Keratinocyte (primary cell): ENCODE results near the gene ST6GALNAC6. TPM values are rescaled to one million over a fixed set of nuclear protein-coding genes. Genes with fewer than 3 reads are reported as not detected.

ENCODE experiments used
- DNase-seq: peaks from one replicate; pipeline ENCODE4 v3.0.0-alpha.2; 2011; ENCODE audit warnings: low read depth, missing footprints, low spot score
- FAIRE-seq: peaks from 2 replicates; lab custom pipeline; 2011; peaks lifted over from hg19 to GRCh38; lab: Jason Lieb, UNC
- H2AFZ ChIP-seq: 2 replicates; pipeline ENCODE4 v1.6.0; 2012; ENCODE audit warnings: low read length, control low read depth, inconsistent platforms; ENCODE audit not compliant: control insufficient read depth
- H3K27ac ChIP-seq: 2 replicates; pipeline ENCODE4 v1.5.1; 2011; ENCODE audit warnings: low read length; ENCODE audit not compliant: control insufficient read depth, insufficient read depth
- H3K27me3 ChIP-seq: 3 replicates; pipeline ENCODE4 v1.6.0; 2011; ENCODE audit warnings: low read length; ENCODE audit not compliant: control insufficient read depth, insufficient read depth; ENCODE audit errors: extremely low read depth
- H3K36me3 ChIP-seq, 2 experiments: 2 replicates in 1 of 2; 3 replicates in 1 of 2; pipeline ENCODE4 v1.5.1; 2011; ENCODE audit warnings: low read length in 2 of 2, mild to moderate bottlenecking in 1 of 2; ENCODE audit not compliant: control insufficient read depth in 2 of 2, insufficient read depth in 2 of 2; ENCODE audit errors: extremely low read depth in 1 of 2
- H3K4me1 ChIP-seq: 3 replicates; pipeline ENCODE4 v1.5.1; 2011; ENCODE audit warnings: low read length; ENCODE audit not compliant: control insufficient read depth, insufficient read depth; ENCODE audit errors: extremely low read depth
- H3K4me2 ChIP-seq: 3 replicates; pipeline ENCODE4 v1.6.0; 2011; ENCODE audit warnings: low read depth, low read length; ENCODE audit not compliant: control insufficient read depth, insufficient read depth; ENCODE audit errors: extremely low read depth
- H3K4me3 ChIP-seq, 3 experiments: fragments of 200-600 bp in 1 of 3; sonication (generic) in 1 of 3; 2 replicates in 2 of 3; 3 replicates in 1 of 3; pipeline ENCODE4 v1.5.1; 2011 to 2016; ENCODE audit warnings: low read length in 3 of 3, mild to moderate bottlenecking in 3 of 3, control low read depth in 2 of 3, inconsistent platforms in 1 of 3, low read depth in 1 of 3, mixed read lengths in 1 of 3, mixed run types in 1 of 3, moderate library complexity in 1 of 3; ENCODE audit not compliant: control insufficient read depth in 2 of 3, insufficient read depth in 2 of 3; ENCODE audit errors: extremely low read depth in 1 of 3
- H3K79me2 ChIP-seq: 2 replicates; pipeline ENCODE4 v1.6.0; 2012; ENCODE audit warnings: low read length; ENCODE audit not compliant: control insufficient read depth, insufficient read depth
- H3K9ac ChIP-seq: 3 replicates; pipeline ENCODE4 v1.6.0; 2011; ENCODE audit warnings: low read length; ENCODE audit not compliant: control insufficient read depth, insufficient read depth; ENCODE audit errors: extremely low read depth
- H3K9me1 ChIP-seq: 3 replicates; pipeline ENCODE4 v1.6.0; 2011; ENCODE audit warnings: low read length; ENCODE audit not compliant: control insufficient read depth, insufficient read depth; ENCODE audit errors: extremely low read depth
- H3K9me3 ChIP-seq: 2 replicates; pipeline ENCODE4 v1.5.1; 2012; ENCODE audit warnings: low read depth, low read length; ENCODE audit not compliant: control insufficient read depth
- H4K20me1 ChIP-seq: 3 replicates; pipeline ENCODE4 v1.6.0; 2011; ENCODE audit warnings: low read length; ENCODE audit not compliant: control insufficient read depth, insufficient read depth; ENCODE audit errors: extremely low read depth
- CTCF ChIP-seq, 3 experiments: IDR thresholded peaks in 1 of 3; conservative IDR thresholded peaks in 1 of 3; optimal IDR thresholded peaks in 1 of 3; 2 replicates in 2 of 3; 3 replicates in 1 of 3; pipeline versions ENCODE3 to v1.5.1; 2011; ENCODE audit warnings: low read length in 3 of 3, mild to moderate bottlenecking in 3 of 3, moderate library complexity in 2 of 3, control low read depth in 1 of 3, inconsistent platforms in 1 of 3; ENCODE audit not compliant: insufficient read depth in 2 of 3; ENCODE audit errors: extremely low read depth in 1 of 3
- EZH2 ChIP-seq: IDR thresholded peaks from one replicate; pipeline ENCODE4 v1.6.1; 2012; ENCODE audit warnings: inconsistent platforms, mild to moderate bottlenecking, low read length, moderate library complexity
- dilution Hi-C: fragments of 300-500 bp; cut with MboI; formaldehyde crosslinking; loops from one replicate; pipeline ENCODE4 v1.7.0; 2020; ENCODE audit warnings: low sequenced_read_pairs; ENCODE audit not compliant: extremely low pct_ligation_motif_present
- polyA plus RNA-seq, 5 experiments: library from polyadenylated mRNA; depleted of rRNA in 3 of 5; stranded (reverse) in 3 of 5; stranded (forward) in 1 of 5; unstranded in 1 of 5; fragments of >200 nt; gene quantifications; 1 replicate in 1 of 5; 2 replicates in 3 of 5; 3 replicates in 1 of 5; pipeline versions ENCODE4 v1.2.1 to v1.2.3, GENCODE V29; 2011 to 2012; ENCODE audit warnings: missing spikeins in 2 of 5, low read depth in 1 of 5, low replicate concordance in 1 of 5

Gene ST6GALNAC6
- polyA plus RNA-seq, 1 donor (not counting 4 experiments of a cell fraction or from before 2014, with no cell fraction given) = 21.1 TPM

- H3K4me3 ChIP-seq = no peak overlapping the region
- DNase-seq (no peak), FAIRE-seq (no peak)
- TF ChIP-seq CTCF (optimal IDR thresholded peaks at IDR 0.05 in 1 of 3, IDR thresholded peaks at IDR 0.05 in 1 of 3, conservative IDR thresholded peaks at IDR 0.05 in 1 of 3; ENCODE audit: extremely low read depth in 1 of 3, insufficient read depth in 2 of 3, low read length in 3 of 3) = no peak
- TF ChIP-seq EZH2 = no peak
- H3K9me1 ChIP-seq = no peaks in the 10 kb centered on the region
- H3K4me2 ChIP-seq = no peak overlapping the region
- H3K36me3 ChIP-seq = peaks cover 31 to 32% of the 10 kb centered on the region in 2 experiments
- no peak overlapping the region for H3K27ac ChIP-seq
- peaks cover 13% of the 10 kb centered on the region for H3K9me3 ChIP-seq
- H3K27me3 ChIP-seq = no peaks in the 10 kb centered on the region
- H2AFZ ChIP-seq = no peak overlapping the region
- no peak overlapping the region for H3K9ac ChIP-seq
- peaks cover 2% of the 10 kb centered on the region for H3K79me2 ChIP-seq
- dilution Hi-C loops = no loop called here
- H4K20me1 ChIP-seq = no peaks in the 10 kb centered on the region
- H3K4me1 ChIP-seq = peaks cover 2% of the 10 kb centered on the region
These were observed 6.0 kb downstream of the ST6GALNAC6 start for GRCh38 chr9:127893392-127893791.

- peaks cover 31 to 32% of the 10 kb centered on the region in 2 experiments for H3K36me3 ChIP-seq
- H2AFZ ChIP-seq = no peak overlapping the region
- no peak overlapping the region for H3K4me2 ChIP-seq
- DNase-seq = no peak
- H3K9ac ChIP-seq = no peak overlapping the region
- dilution Hi-C loops = no loop called here
- TF ChIP-seq CTCF (optimal IDR thresholded peaks at IDR 0.05 in 1 of 3, IDR thresholded peaks at IDR 0.05 in 1 of 3, conservative IDR thresholded peaks at IDR 0.05 in 1 of 3; ENCODE audit: extremely low read depth in 1 of 3, insufficient read depth in 2 of 3, low read length in 3 of 3) (no peak), EZH2 (no peak)
- no peaks in the 10 kb centered on the region for H4K20me1 ChIP-seq
- no peaks in the 10 kb centered on the region for H3K27me3 ChIP-seq
- no peaks in the 10 kb centered on the region for H3K9me1 ChIP-seq
- peaks cover under 1% of the 10 kb centered on the region for H3K79me2 ChIP-seq
- no peak overlapping the region for H3K27ac ChIP-seq
- H3K9me3 ChIP-seq = peaks cover 13% of the 10 kb centered on the region
- FAIRE-seq = no peak
- H3K4me1 ChIP-seq = no peaks in the 10 kb centered on the region
- no peak overlapping the region for H3K4me3 ChIP-seq
These were observed 6.6 kb downstream of the ST6GALNAC6 start for GRCh38 chr9:127892831-127893230.
